ENCODE data around the gene SHC4.

The SHC4 gene

DNA sequence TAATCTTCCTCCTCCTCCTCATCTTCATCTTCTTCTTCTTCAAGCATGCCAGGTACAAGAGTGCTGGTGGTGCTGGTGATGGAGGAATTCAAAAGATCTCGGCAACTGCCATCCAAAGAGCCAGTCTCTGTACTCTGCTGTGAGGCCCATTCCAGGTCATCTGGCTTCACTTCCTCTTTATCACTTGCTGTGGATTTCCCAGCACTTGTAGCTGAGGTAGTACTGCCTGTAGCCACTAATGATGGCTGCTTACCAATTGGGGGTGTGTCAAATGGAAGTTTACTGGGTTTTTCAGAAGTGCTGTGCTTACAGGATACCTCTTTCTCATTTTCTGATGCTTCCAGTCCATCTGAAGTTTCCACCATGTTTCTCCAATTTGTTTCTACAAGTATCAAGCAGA lies 28.8 kb upstream of the SHC4 start:
- no CpG with 5 or more reads among the region's 1 CpG for WGBS, 2 donors (ENCODE audit: extremely low coverage in 2 of 2, insufficient read length in 2 of 2, insufficient replicate concordance in 1 of 2)
- no peaks in the 10 kb centered on the region for H3K9me3 ChIP-seq (replicated peaks in 1 of 2; ENCODE audit: control insufficient read depth in 2 of 2, insufficient read depth in 1 of 2, low read depth in 1 of 2, low read length in 2 of 2)
- H3K18ac ChIP-seq (ENCODE audit: low read length) = no peak overlapping the region
- no peak overlapping the region for H2BK12ac ChIP-seq (ENCODE audit: low read length)
- H2BK5ac ChIP-seq (ENCODE audit: low read length) = no peak overlapping the region
- H2BK120ac ChIP-seq (ENCODE audit: low read depth, low read length) = no peak overlapping the region
- H2BK15ac ChIP-seq (ENCODE audit: low read length) = no peak overlapping the region
- H3K9ac ChIP-seq (ENCODE audit: low read depth, low read length, poor library complexity) = no peak overlapping the region
- no peak overlapping the region for H3K27ac ChIP-seq (replicated peaks; ENCODE audit: low read length)
- H2AK5ac ChIP-seq (ENCODE audit: low read depth, low read length) = no peak overlapping the region
- H2AFZ ChIP-seq (ENCODE audit: low read length) = no peak overlapping the region
- no peak overlapping the region for H3K4ac ChIP-seq (ENCODE audit: low read length)
- DNase-seq (ENCODE audit: low spot score) = no peak
- no peaks in the 10 kb centered on the region for H3K27me3 ChIP-seq (ENCODE audit: control insufficient read depth in 3 of 3, insufficient read depth in 3 of 3, low read depth in 1 of 3, low read length in 3 of 3)
- H4K8ac ChIP-seq (ENCODE audit: low read depth, low read length) = no peak overlapping the region
- no peak overlapping the region for H4K91ac ChIP-seq (ENCODE audit: low read depth, low read length, poor library complexity)
- H3K4me3 ChIP-seq (ENCODE audit: low read length in 2 of 2) = no peak overlapping the region
- H3K4me2 ChIP-seq (ENCODE audit: insufficient read depth, low read length, poor library complexity, severe bottlenecking) = no peak overlapping the region
- no peaks in the 10 kb centered on the region for H3K79me1 ChIP-seq (ENCODE audit: low read depth, low read length)
- no peak overlapping the region for H3K23ac ChIP-seq (ENCODE audit: low read depth, low read length, poor library complexity)
- no peak overlapping the region for H3K14ac ChIP-seq (ENCODE audit: low read length)
- peaks cover 13 to 95% of the 10 kb centered on the region in 2 donors for H3K36me3 ChIP-seq (replicated peaks in 1 of 2; ENCODE audit: control insufficient read depth in 2 of 2, insufficient read depth in 2 of 2, low read length in 2 of 2)
- H3K4me1 ChIP-seq (ENCODE audit: control insufficient read depth in 2 of 2, insufficient read depth in 1 of 2, low read depth in 1 of 2, low read length in 2 of 2) = no peaks in the 10 kb centered on the region

DNA sequence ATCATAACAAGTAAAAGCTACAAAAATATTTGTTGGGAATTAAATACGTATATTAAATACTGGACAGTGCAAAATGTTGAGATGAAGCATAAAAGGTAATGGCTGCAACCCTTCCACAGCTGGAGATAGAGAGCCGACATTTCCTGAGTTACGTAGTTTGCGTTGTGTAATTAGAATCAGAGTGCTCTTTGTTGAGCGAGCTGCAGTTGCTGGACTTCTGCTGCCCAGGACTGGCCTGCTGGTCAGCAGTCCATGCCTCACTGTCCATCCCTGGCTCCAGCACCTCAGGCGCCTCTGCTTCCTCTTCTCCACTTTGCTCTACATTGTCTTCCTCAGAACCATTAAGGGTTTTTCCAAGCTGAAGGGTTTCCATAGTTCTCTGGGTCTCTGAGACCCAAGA lies 28.4 kb upstream of the SHC4 start:
- no peak overlapping the region for H3K18ac ChIP-seq (ENCODE audit: low read length)
- H3K4me2 ChIP-seq (ENCODE audit: insufficient read depth, low read length, poor library complexity, severe bottlenecking) = no peak overlapping the region
- H2BK120ac ChIP-seq (ENCODE audit: low read depth, low read length) = no peak overlapping the region
- no peak overlapping the region for H3K4me3 ChIP-seq (ENCODE audit: low read length in 2 of 2)
- no peak overlapping the region for H2BK15ac ChIP-seq (ENCODE audit: low read length)
- H4K8ac ChIP-seq (ENCODE audit: low read depth, low read length) = no peak overlapping the region
- H2BK12ac ChIP-seq (ENCODE audit: low read length) = no peak overlapping the region
- no peaks in the 10 kb centered on the region for H3K4me1 ChIP-seq (ENCODE audit: control insufficient read depth in 2 of 2, insufficient read depth in 1 of 2, low read depth in 1 of 2, low read length in 2 of 2)
- H3K9ac ChIP-seq (ENCODE audit: low read depth, low read length, poor library complexity) = no peak overlapping the region
- no peak overlapping the region for H2BK5ac ChIP-seq (ENCODE audit: low read length)
- peaks cover 13 to 91% of the 10 kb centered on the region in 2 donors for H3K36me3 ChIP-seq (replicated peaks in 1 of 2; ENCODE audit: control insufficient read depth in 2 of 2, insufficient read depth in 2 of 2, low read length in 2 of 2)
- WGBS, 2 donors (ENCODE audit: extremely low coverage in 2 of 2, insufficient read length in 2 of 2, insufficient replicate concordance in 1 of 2) = no CpG with 5 or more reads among the region's 6 CpGs
- no peak overlapping the region for H3K27ac ChIP-seq (replicated peaks; ENCODE audit: low read length)
- no peak overlapping the region for H2AFZ ChIP-seq (ENCODE audit: low read length)
- H3K27me3 ChIP-seq (ENCODE audit: control insufficient read depth in 3 of 3, insufficient read depth in 3 of 3, low read depth in 1 of 3, low read length in 3 of 3) = no peaks in the 10 kb centered on the region
- no peaks in the 10 kb centered on the region for H3K79me1 ChIP-seq (ENCODE audit: low read depth, low read length)
- H3K23ac ChIP-seq (ENCODE audit: low read depth, low read length, poor library complexity) = no peak overlapping the region
- no peaks in the 10 kb centered on the region for H3K9me3 ChIP-seq (replicated peaks in 1 of 2; ENCODE audit: control insufficient read depth in 2 of 2, insufficient read depth in 1 of 2, low read depth in 1 of 2, low read length in 2 of 2)
- no peak overlapping the region for H2AK5ac ChIP-seq (ENCODE audit: low read depth, low read length)
- no peak for DNase-seq (ENCODE audit: low spot score)
- no peak overlapping the region for H3K14ac ChIP-seq (ENCODE audit: low read length)
- no peak overlapping the region for H3K4ac ChIP-seq (ENCODE audit: low read length)
- H4K91ac ChIP-seq (ENCODE audit: low read depth, low read length, poor library complexity) = no peak overlapping the region

DNA sequence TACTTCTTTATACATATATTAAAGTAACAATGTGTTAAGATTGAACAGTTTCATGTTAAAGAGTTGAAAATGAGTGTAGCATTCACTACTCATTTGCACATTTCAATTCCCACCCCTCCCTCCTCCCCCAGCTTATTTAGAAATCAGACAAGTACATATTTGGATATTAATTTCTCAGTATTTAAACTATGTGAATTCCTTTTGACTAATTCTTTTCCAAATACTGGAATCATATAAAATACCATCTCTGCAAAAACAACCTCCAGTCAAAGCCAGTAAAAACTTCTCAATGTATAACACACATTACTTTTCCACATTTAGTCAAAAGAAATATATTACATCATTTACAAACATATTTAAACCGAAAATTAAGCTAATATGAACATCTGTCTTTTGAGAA lies 25.5 kb upstream of the SHC4 start:
- no peak overlapping the region for H3K4me3 ChIP-seq (ENCODE audit: low read length in 2 of 2)
- 100% methylated on average over 1 of the region's 1 CpG; no CpG with 5 or more reads in 1 of the 2 donors for WGBS, 2 donors (ENCODE audit: extremely low coverage in 2 of 2, insufficient read length in 2 of 2, insufficient replicate concordance in 1 of 2)
- H2BK15ac ChIP-seq (ENCODE audit: low read length) = no peak overlapping the region
- no peaks in the 10 kb centered on the region for H3K79me1 ChIP-seq (ENCODE audit: low read depth, low read length)
- H2BK5ac ChIP-seq (ENCODE audit: low read length) = no peak overlapping the region
- no peak overlapping the region for H3K14ac ChIP-seq (ENCODE audit: low read length)
- no peak overlapping the region for H3K9ac ChIP-seq (ENCODE audit: low read depth, low read length, poor library complexity)
- no peak overlapping the region for H3K18ac ChIP-seq (ENCODE audit: low read length)
- no peak for DNase-seq (ENCODE audit: low spot score)
- no peaks in the 10 kb centered on the region for H3K4me1 ChIP-seq (ENCODE audit: control insufficient read depth in 2 of 2, insufficient read depth in 1 of 2, low read depth in 1 of 2, low read length in 2 of 2)
- no peak overlapping the region for H3K23ac ChIP-seq (ENCODE audit: low read depth, low read length, poor library complexity)
- H2AFZ ChIP-seq (ENCODE audit: low read length) = no peak overlapping the region
- H2BK12ac ChIP-seq (ENCODE audit: low read length) = no peak overlapping the region
- H3K27me3 ChIP-seq (ENCODE audit: control insufficient read depth in 3 of 3, insufficient read depth in 3 of 3, low read depth in 1 of 3, low read length in 3 of 3) = no peaks in the 10 kb centered on the region
- no peaks in the 10 kb centered on the region for H3K9me3 ChIP-seq (replicated peaks in 1 of 2; ENCODE audit: control insufficient read depth in 2 of 2, insufficient read depth in 1 of 2, low read depth in 1 of 2, low read length in 2 of 2)
- H2AK5ac ChIP-seq (ENCODE audit: low read depth, low read length) = no peak overlapping the region
- H3K27ac ChIP-seq (replicated peaks; ENCODE audit: low read length) = no peak overlapping the region
- H4K8ac ChIP-seq (ENCODE audit: low read depth, low read length) = no peak overlapping the region
- no peak overlapping the region for H2BK120ac ChIP-seq (ENCODE audit: low read depth, low read length)
- peaks cover 7 to 62% of the 10 kb centered on the region in 2 donors for H3K36me3 ChIP-seq (replicated peaks in 1 of 2; ENCODE audit: control insufficient read depth in 2 of 2, insufficient read depth in 2 of 2, low read length in 2 of 2)
- no peak overlapping the region for H3K4me2 ChIP-seq (ENCODE audit: insufficient read depth, low read length, poor library complexity, severe bottlenecking)
- H4K91ac ChIP-seq (ENCODE audit: low read depth, low read length, poor library complexity) = no peak overlapping the region
- H3K4ac ChIP-seq (ENCODE audit: low read length) = no peak overlapping the region

DNA sequence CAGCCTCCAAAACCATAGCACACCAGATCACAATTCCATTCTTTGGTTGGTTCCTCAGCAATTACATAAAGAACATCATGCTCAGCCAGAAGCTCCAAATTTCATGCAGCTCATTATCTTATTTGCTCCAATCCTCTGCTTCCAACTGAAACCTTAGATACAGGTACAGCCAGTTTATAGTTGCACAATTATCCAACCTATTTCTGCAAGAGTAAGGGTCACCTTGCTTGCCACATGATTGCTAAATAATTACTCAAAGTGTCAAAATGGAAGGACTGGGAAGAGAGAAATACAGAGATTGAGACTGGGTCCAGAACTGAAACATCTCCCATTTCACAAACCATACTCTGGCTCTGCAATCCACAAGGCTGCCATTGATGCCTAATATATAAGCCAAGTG lies 23.4 kb upstream of the SHC4 start:
- Histone ChIP-seq H3K18ac (ENCODE audit: low read length) (no peak overlapping the region), H4K91ac (ENCODE audit: low read depth, low read length, poor library complexity) (no peak overlapping the region), H3K4me2 (ENCODE audit: insufficient read depth, low read length, poor library complexity, severe bottlenecking) (no peak overlapping the region), H3K27me3 (ENCODE audit: control insufficient read depth in 3 of 3, insufficient read depth in 3 of 3, low read depth in 1 of 3, low read length in 3 of 3) (no peaks in the 10 kb centered on the region), H2BK5ac (ENCODE audit: low read length) (no peak overlapping the region), H2AK5ac (ENCODE audit: low read depth, low read length) (no peak overlapping the region), H3K4me3 (ENCODE audit: low read length in 2 of 2) (no peak overlapping the region), H3K4me1 (ENCODE audit: control insufficient read depth in 2 of 2, insufficient read depth in 1 of 2, low read depth in 1 of 2, low read length in 2 of 2) (peaks cover 0 to 2% of the 10 kb centered on the region in 2 donors), H3K36me3 (replicated peaks in 1 of 2; ENCODE audit: control insufficient read depth in 2 of 2, insufficient read depth in 2 of 2, low read length in 2 of 2) (peaks cover 2 to 42% of the 10 kb centered on the region in 2 donors), H2BK12ac (ENCODE audit: low read length) (no peak overlapping the region), H3K4ac (ENCODE audit: low read length) (no peak overlapping the region), H3K14ac (ENCODE audit: low read length) (no peak overlapping the region), H3K9me3 (replicated peaks in 1 of 2; ENCODE audit: control insufficient read depth in 2 of 2, insufficient read depth in 1 of 2, low read depth in 1 of 2, low read length in 2 of 2) (no peaks in the 10 kb centered on the region), H2BK15ac (ENCODE audit: low read length) (no peak overlapping the region), H3K9ac (ENCODE audit: low read depth, low read length, poor library complexity) (no peak overlapping the region), H3K27ac (replicated peaks; ENCODE audit: low read length) (no peak overlapping the region), H2BK120ac (ENCODE audit: low read depth, low read length) (no peak overlapping the region), H3K23ac (ENCODE audit: low read depth, low read length, poor library complexity) (no peak overlapping the region), H3K79me1 (ENCODE audit: low read depth, low read length) (no peaks in the 10 kb centered on the region), H2AFZ (ENCODE audit: low read length) (no peak overlapping the region), H4K8ac (ENCODE audit: low read depth, low read length) (no peak overlapping the region)
- no peak for DNase-seq (ENCODE audit: low spot score)
